H9 (cell line): ENCODE data around the gene KANSL1. TPM values are rescaled to one million over a fixed set of nuclear protein-coding genes. Genes with fewer than 3 reads are reported as not detected.

Experiments
- DNase-seq: peaks from one replicate; pipeline ENCODE4 v3.0.0-alpha.2; 2017
- H2AFZ ChIP-seq: one replicate; pipeline ENCODE4 v1.6.1; 2013; ENCODE audit warnings: mild to moderate bottlenecking, low read length, control low read depth, moderate library complexity
- H2AK5ac ChIP-seq: 2 replicates; pipeline ENCODE4 v1.6.1; 2013; ENCODE audit warnings: low read length, control low read depth, mixed read lengths; ENCODE audit not compliant: insufficient read length
- H2BK120ac ChIP-seq: one replicate; pipeline ENCODE4 v1.6.1; 2013; ENCODE audit warnings: low read depth, mild to moderate bottlenecking, low read length, control low read depth, inconsistent platforms; ENCODE audit not compliant: poor library complexity, severe bottlenecking
- H2BK12ac ChIP-seq: 2 replicates; pipeline ENCODE4 v1.6.1; 2013; ENCODE audit warnings: low read length, control low read depth, mixed read lengths, low read depth; ENCODE audit not compliant: insufficient read length
- H2BK15ac ChIP-seq: 2 replicates; pipeline ENCODE4 v1.6.1; 2013; ENCODE audit warnings: low read depth, low read length, control low read depth
- H2BK20ac ChIP-seq: one replicate; pipeline ENCODE4 v1.6.1; 2013; ENCODE audit warnings: low read depth, mild to moderate bottlenecking, low read length, control low read depth, inconsistent platforms; ENCODE audit not compliant: poor library complexity, severe bottlenecking
- H2BK5ac ChIP-seq: 2 replicates; pipeline ENCODE4 v1.6.1; 2013; ENCODE audit warnings: low read length, control low read depth, mixed read lengths; ENCODE audit not compliant: insufficient read length
- H3K14ac ChIP-seq: 2 replicates; pipeline ENCODE4 v1.6.1; 2013; ENCODE audit warnings: low read length, control low read depth; ENCODE audit not compliant: insufficient read depth
- H3K18ac ChIP-seq: 2 replicates; pipeline ENCODE4 v1.6.1; 2013; ENCODE audit warnings: low read depth, mild to moderate bottlenecking, mixed read lengths, low read length, control low read depth; ENCODE audit not compliant: insufficient read length
- H3K23ac ChIP-seq: 2 replicates; pipeline ENCODE4 v1.6.1; 2013; ENCODE audit warnings: low read length, control low read depth, mixed read lengths, low read depth; ENCODE audit not compliant: insufficient read length
- H3K23me2 ChIP-seq: 2 replicates; pipeline ENCODE4 v1.6.1; 2013; ENCODE audit warnings: low read depth, mild to moderate bottlenecking, mixed read lengths, low read length, control low read depth; ENCODE audit not compliant: insufficient read length, poor library complexity, severe bottlenecking
- H3K27ac ChIP-seq: 2 replicates; pipeline ENCODE4 v1.5.1; 2013; ENCODE audit warnings: low read length, control low read depth, mixed read lengths, low read depth; ENCODE audit not compliant: insufficient read length
- H3K27me3 ChIP-seq: 2 replicates; pipeline ENCODE4 v1.6.1; 2013; ENCODE audit warnings: low read length, control low read depth, inconsistent platforms; ENCODE audit not compliant: insufficient read depth
- H3K4ac ChIP-seq: 2 replicates; pipeline ENCODE4 v1.6.1; 2013; ENCODE audit warnings: low read depth, mild to moderate bottlenecking, control low read depth, inconsistent platforms, low read length, moderate library complexity
- H3K4me1 ChIP-seq: 2 replicates; pipeline ENCODE4 v1.6.1; 2013; ENCODE audit warnings: low read length, control low read depth, inconsistent platforms; ENCODE audit not compliant: insufficient read depth
- H3K4me2 ChIP-seq: 2 replicates; pipeline ENCODE4 v1.6.1; 2013; ENCODE audit warnings: low read length, control low read depth, mixed read lengths; ENCODE audit not compliant: insufficient read length, insufficient read depth
- H3K56ac ChIP-seq: 2 replicates; pipeline ENCODE4 v1.6.1; 2013; ENCODE audit warnings: low read depth, mild to moderate bottlenecking, mixed read lengths, low read length, control low read depth; ENCODE audit not compliant: insufficient read length
- H3K79me1 ChIP-seq: 2 replicates; pipeline ENCODE4 v1.6.1; 2013; ENCODE audit warnings: low read depth, mild to moderate bottlenecking, moderate library complexity, low read length, control low read depth, inconsistent platforms; ENCODE audit not compliant: insufficient read depth, poor library complexity, severe bottlenecking
- H3K79me2 ChIP-seq: 2 replicates; pipeline ENCODE4 v1.6.1; 2013; ENCODE audit warnings: low read length, control low read depth, inconsistent platforms; ENCODE audit not compliant: insufficient read depth
- H3K9ac ChIP-seq: 2 replicates; pipeline ENCODE4 v1.6.1; 2013; ENCODE audit warnings: low read length, control low read depth, mixed read lengths; ENCODE audit not compliant: insufficient read length; ENCODE audit errors: extremely low read depth
- H3K9me3 ChIP-seq: one replicate; pipeline ENCODE4 v1.6.1; 2013; ENCODE audit warnings: low read depth, low read length, inconsistent platforms; ENCODE audit not compliant: control insufficient read depth
- H3T11ph ChIP-seq: one replicate; pipeline ENCODE4 v1.6.1; 2013; ENCODE audit warnings: mild to moderate bottlenecking, low read length, control low read depth, inconsistent platforms
- H4K20me1 ChIP-seq: one replicate; pipeline ENCODE4 v1.6.1; 2013; ENCODE audit not compliant: control insufficient read depth, insufficient read length, insufficient read depth
- H4K5ac ChIP-seq: 2 replicates; pipeline ENCODE4 v1.6.1; 2013; ENCODE audit warnings: low read depth, mild to moderate bottlenecking, mixed read lengths, low read length, control low read depth; ENCODE audit not compliant: insufficient read length
- H4K8ac ChIP-seq: replicated peaks from 2 replicates; pipeline ENCODE4 v1.6.1; 2013; ENCODE audit warnings: low read length, control low read depth, mixed read lengths, low read depth; ENCODE audit not compliant: insufficient read length
- H4K91ac ChIP-seq: 2 replicates; pipeline ENCODE4 v1.6.1; 2013; ENCODE audit warnings: low read depth, mild to moderate bottlenecking, moderate library complexity, mixed read lengths, low read length, control low read depth; ENCODE audit not compliant: insufficient read length
- H3K27ac Mint-ChIP-seq, 3 experiments: 2 replicates in 2 of 3; 3 replicates in 1 of 3; pipeline ENCODE4 v1.8.0; 2020 to 2021; ENCODE audit warnings: mixed read lengths in 3 of 3, mild to moderate bottlenecking in 1 of 3, moderate library complexity in 1 of 3
- H3K27me3 Mint-ChIP-seq: 2 replicates; pipeline ENCODE4 v1.8.0; 2021; ENCODE audit warnings: low read depth, mild to moderate bottlenecking, moderate library complexity, mixed read lengths
- H3K36me3 Mint-ChIP-seq, 3 experiments: 2 replicates in 2 of 3; 3 replicates in 1 of 3; pipeline ENCODE4 v1.8.0; 2020 to 2021; ENCODE audit warnings: low read depth in 3 of 3, mixed read lengths in 3 of 3; ENCODE audit not compliant: insufficient read depth in 1 of 3
- H3K4me1 Mint-ChIP-seq, 2 experiments: 2 replicates each; pipeline ENCODE4 v1.8.0; 2020; ENCODE audit warnings: mixed read lengths in 2 of 2
- H3K4me3 Mint-ChIP-seq, 2 experiments: 2 replicates in 1 of 2; 3 replicates in 1 of 2; pipeline ENCODE4 v1.8.0; 2020 to 2021; ENCODE audit warnings: mild to moderate bottlenecking in 2 of 2, mixed read lengths in 2 of 2, moderate library complexity in 1 of 2
- H3K9me3 Mint-ChIP-seq, 2 experiments: 2 replicates in 1 of 2; 3 replicates in 1 of 2; pipeline ENCODE4 v1.8.0; 2020; ENCODE audit warnings: mild to moderate bottlenecking in 2 of 2, mixed read lengths in 2 of 2, moderate library complexity in 1 of 2
- WGBS: extraction: QIAGEN DNeasy Blood & Tissue Kit; methylation state at CpG from one replicate; pipeline ENCODE4 v1.1.7; 2013; ENCODE audit warnings: missing lambda C conversion rate, low lambda C conversion rate, mixed read lengths; ENCODE audit not compliant: insufficient read length; ENCODE audit errors: extremely low coverage; 5-methylcytosine and 5-hydroxymethylcytosine counted together
- total RNA-seq: library from RNA; stranded (reverse); gene quantifications from 2 replicates; pipeline ENCODE4 v1.2.1, GENCODE V29; 2021
- TF ChIP-seq, protein P1 (sequence below): fragments of 200-600 bp; sonication (generic); conservative IDR thresholded peaks from 3 replicates; pipeline ENCODE4 v1.8.0; 2021; ENCODE audit warnings: antibody characterized with exemption, mild to moderate bottlenecking

The KANSL1 gene
- total RNA-seq, 1 experiment from 2014 or later = 114 TPM

DNA sequence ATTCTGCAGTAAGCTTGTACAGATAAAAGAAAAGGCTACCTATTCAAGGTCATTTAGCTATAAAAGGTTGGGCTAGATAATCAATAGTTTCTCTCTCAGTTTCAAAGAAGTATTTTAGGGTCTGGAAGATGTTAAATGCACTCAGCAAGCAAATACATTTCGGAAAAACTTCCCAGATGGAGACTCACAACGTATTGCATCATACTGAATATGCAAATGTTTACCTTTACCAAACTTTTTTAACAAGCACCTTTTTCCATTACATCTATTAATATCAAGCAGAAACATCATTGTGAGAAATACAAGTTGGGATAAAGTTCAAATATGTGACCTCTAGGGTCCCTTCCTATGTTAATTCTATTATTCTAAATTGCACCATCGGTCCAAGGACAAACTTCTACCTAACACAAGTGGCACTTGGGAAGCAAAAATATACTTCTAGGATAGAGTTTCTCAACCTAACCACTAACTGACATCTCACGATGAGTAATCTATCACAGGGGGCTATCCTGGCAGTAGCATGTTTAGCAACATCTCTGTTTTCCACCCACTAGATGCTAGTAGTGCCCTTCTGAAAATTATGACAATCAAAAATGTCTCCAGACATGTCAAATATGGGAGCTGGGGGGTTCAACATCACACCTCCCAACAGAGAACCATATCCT, 14.5 kb downstream of the KANSL1 start:
- H4K8ac ChIP-seq = no peak overlapping the region
- H3K56ac ChIP-seq = no peak overlapping the region
- H3K79me2 ChIP-seq = peaks cover 79% of the 10 kb centered on the region
- no peak overlapping the region for H3K18ac ChIP-seq
- no peak overlapping the region for H2BK20ac ChIP-seq
- no peak overlapping the region for H2AK5ac ChIP-seq
- H2BK120ac ChIP-seq = no peak overlapping the region
- no peak overlapping the region for H3K4ac ChIP-seq
- H4K20me1 ChIP-seq = no peaks in the 10 kb centered on the region
- H4K91ac ChIP-seq = no peak overlapping the region
- H2BK12ac ChIP-seq = no peak overlapping the region
- no peaks in the 10 kb centered on the region for H3K23me2 ChIP-seq
- H3K4me2 ChIP-seq = peak overlapping the region; percentile 19
- Mint-ChIP-seq H3K4me1 (peaks cover 72 to 75% of the 10 kb centered on the region in 2 experiments), H3K27me3 (no peaks in the 10 kb centered on the region), H3K4me3 (no peak overlapping the region; a peak in 1 of 5 replicates), H3K36me3 (peaks cover 0 to 4% (median 0%) of the 10 kb centered on the region in 3 experiments; a peak in 1 of 7 replicates), H3K9me3 (no peaks in the 10 kb centered on the region), H3K27ac (peak overlapping the region; percentile 80 to 96 (median 94); a peak in 6 of 7 replicates)
- no peaks in the 10 kb centered on the region for H3K27me3 ChIP-seq
- no peak overlapping the region for H3K23ac ChIP-seq
- no peak overlapping the region for H2BK15ac ChIP-seq
- H3K79me1 ChIP-seq = peaks cover 4% of the 10 kb centered on the region
- TF ChIP-seq, protein P1, sequence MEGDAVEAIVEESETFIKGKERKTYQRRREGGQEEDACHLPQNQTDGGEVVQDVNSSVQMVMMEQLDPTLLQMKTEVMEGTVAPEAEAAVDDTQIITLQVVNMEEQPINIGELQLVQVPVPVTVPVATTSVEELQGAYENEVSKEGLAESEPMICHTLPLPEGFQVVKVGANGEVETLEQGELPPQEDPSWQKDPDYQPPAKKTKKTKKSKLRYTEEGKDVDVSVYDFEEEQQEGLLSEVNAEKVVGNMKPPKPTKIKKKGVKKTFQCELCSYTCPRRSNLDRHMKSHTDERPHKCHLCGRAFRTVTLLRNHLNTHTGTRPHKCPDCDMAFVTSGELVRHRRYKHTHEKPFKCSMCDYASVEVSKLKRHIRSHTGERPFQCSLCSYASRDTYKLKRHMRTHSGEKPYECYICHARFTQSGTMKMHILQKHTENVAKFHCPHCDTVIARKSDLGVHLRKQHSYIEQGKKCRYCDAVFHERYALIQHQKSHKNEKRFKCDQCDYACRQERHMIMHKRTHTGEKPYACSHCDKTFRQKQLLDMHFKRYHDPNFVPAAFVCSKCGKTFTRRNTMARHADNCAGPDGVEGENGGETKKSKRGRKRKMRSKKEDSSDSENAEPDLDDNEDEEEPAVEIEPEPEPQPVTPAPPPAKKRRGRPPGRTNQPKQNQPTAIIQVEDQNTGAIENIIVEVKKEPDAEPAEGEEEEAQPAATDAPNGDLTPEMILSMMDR = no peak
- no peak overlapping the region for H2AFZ ChIP-seq
- no peak overlapping the region for H3T11ph ChIP-seq
- no peaks in the 10 kb centered on the region for H3K9me3 ChIP-seq
- no peak for DNase-seq
- no peak overlapping the region for H3K27ac ChIP-seq
- no CpG with 5 or more reads among the region's 4 CpGs for WGBS
- H4K5ac ChIP-seq = no peak overlapping the region
- no peak overlapping the region for H2BK5ac ChIP-seq
- H3K9ac ChIP-seq = no peak overlapping the region
- H3K4me1 ChIP-seq = peaks cover 16% of the 10 kb centered on the region
- no peak overlapping the region for H3K14ac ChIP-seq
